ENCODE results near the gene TRAPPC13. TPM values are rescaled to one million over a fixed set of nuclear protein-coding genes. Genes with fewer than 3 reads are reported as not detected.

The TRAPPC13 gene
- total RNA-seq, 6 experiments from 2014 or later, result 6.7 to 14.3 (median 9.0) TPM

DNA sequence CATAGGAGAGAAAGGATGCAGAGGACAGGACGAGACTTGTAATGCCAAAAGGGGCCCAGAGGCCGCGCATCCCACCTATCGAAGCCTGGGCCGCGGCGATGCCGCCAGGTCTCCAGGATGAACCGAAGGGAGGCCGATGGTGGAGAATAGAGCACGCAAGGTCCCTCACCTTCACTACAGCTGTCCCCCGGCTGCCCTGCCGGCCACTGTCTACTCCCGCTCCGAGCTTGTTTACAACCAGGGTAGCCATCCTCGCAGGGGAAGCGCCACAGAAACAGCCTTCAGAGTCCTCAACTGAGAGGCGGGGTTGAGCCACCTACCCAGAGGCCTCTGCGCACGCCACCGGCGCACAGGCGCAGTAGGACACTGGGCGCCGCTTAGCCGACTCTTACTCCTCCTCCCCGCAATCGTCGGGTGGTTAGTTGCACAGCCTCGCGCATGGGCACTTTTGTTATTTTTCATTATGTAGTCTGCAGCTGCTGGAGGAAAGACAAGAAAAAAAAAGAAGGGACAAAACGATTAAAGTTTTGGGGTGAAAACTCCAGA, 729 bp upstream of the TRAPPC13 start, which contains the start of gene TRIM23:
TRIM23 (minus strand) TSS at position 309 of the 546 bp plus-strand sequence; CDS start at position 250, 59 bp downstream.
- WGBS (ENCODE audit: insufficient coverage, low coverage, low lambda C conversion rate, missing lambda C conversion rate), result 0% methylated on average over 15 of the region's 32 CpGs
- Histone ChIP-seq H3K27me3 (no peaks in the 10 kb centered on the region), H3K4me3 (peak within 1 kb of the TSS; percentile 71 to 91 (median 87)), H3K27ac (peak within 1 kb of the TSS; percentile 46 to 79 (median 69)), H3K4me1 (peaks cover 0 to 23% (median 9%) of the 10 kb centered on the region in 4 donors), H3K9me3 (no peaks in the 10 kb centered on the region), H3K36me3 (no peaks in the 10 kb centered on the region)
- DNase-seq, result peak; percentile 91 to 94 (median 94)
- intact Hi-C loops (cut with DNase I), result no loop called here
- peak; percentile 28 for TF ChIP-seq POLR2A (IDR thresholded peaks at IDR 0.05)
- TF ChIP-seq, protein P1, sequence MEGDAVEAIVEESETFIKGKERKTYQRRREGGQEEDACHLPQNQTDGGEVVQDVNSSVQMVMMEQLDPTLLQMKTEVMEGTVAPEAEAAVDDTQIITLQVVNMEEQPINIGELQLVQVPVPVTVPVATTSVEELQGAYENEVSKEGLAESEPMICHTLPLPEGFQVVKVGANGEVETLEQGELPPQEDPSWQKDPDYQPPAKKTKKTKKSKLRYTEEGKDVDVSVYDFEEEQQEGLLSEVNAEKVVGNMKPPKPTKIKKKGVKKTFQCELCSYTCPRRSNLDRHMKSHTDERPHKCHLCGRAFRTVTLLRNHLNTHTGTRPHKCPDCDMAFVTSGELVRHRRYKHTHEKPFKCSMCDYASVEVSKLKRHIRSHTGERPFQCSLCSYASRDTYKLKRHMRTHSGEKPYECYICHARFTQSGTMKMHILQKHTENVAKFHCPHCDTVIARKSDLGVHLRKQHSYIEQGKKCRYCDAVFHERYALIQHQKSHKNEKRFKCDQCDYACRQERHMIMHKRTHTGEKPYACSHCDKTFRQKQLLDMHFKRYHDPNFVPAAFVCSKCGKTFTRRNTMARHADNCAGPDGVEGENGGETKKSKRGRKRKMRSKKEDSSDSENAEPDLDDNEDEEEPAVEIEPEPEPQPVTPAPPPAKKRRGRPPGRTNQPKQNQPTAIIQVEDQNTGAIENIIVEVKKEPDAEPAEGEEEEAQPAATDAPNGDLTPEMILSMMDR (IDR thresholded peaks at IDR 0.05), result no peak
- peak; percentile 96 to 99 (median 98) for ATAC-seq

DNA sequence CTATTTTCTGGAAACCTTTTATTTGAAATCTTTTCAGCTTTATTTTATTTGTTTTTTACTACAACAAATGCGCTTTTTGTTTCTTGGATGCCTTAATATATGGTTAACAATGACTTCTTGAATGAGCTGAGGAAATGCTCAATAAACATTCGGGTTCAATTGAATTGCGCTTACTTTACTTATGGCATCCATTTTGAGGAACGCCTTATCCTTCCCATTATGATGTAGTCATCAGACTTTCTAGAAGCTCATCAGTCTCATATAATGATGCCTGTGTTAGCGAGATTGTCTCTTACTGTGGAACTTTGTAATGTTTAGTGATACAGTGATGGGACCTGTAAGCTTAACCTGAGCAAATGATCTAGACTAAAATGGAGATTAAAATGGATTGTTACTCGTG, 916 bp downstream of the TRAPPC13 start:
- 63% methylated on average over 6 of the region's 6 CpGs for WGBS (ENCODE audit: insufficient coverage, low coverage, low lambda C conversion rate, missing lambda C conversion rate)
- H3K27ac ChIP-seq, result peak overlapping the region in 1 of 3 donors; percentile 46
- ATAC-seq, result no peak
- no peaks in the 10 kb centered on the region for H3K9me3 ChIP-seq
- peak overlapping the region; percentile 71 to 91 (median 87) for H3K4me3 ChIP-seq
- no peak for DNase-seq
- no peak for TF ChIP-seq POLR2A (IDR thresholded peaks at IDR 0.05)
- TF ChIP-seq, protein P1 (IDR thresholded peaks at IDR 0.05), result no peak
- H3K36me3 ChIP-seq, result peaks cover 0 to 10% (median 2%) of the 10 kb centered on the region in 4 donors
- H3K4me1 ChIP-seq, result peaks cover 0 to 23% (median 9%) of the 10 kb centered on the region in 4 donors
- H3K27me3 ChIP-seq, result no peaks in the 10 kb centered on the region
- intact Hi-C loops (cut with DNase I), result no loop called here

DNA sequence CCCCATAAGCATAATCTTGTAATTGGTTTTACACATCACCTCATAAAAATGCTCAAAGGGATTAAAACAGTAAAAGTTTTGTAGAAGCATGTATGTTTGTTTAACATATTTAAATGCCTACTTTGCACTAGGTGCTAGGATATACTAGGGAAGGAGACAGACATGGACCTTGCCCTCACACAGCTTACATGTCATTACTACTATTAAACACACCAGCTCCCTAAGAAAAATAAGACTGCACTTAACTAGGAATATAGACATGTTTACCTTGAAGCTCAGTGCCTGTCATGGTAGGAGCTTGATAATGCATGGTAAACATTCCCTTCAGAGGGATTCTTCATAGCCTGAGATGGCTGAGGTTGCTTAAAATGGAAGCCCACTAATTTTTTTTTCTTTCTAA, 6.2 kb downstream of the TRAPPC13 start:
- TF ChIP-seq, protein P1 (IDR thresholded peaks at IDR 0.05), result no peak
- TF ChIP-seq POLR2A (IDR thresholded peaks at IDR 0.05), result no peak
- ATAC-seq (no peak), DNase-seq (no peak)
- Histone ChIP-seq H3K4me3 (no peak overlapping the region), H3K27me3 (no peaks in the 10 kb centered on the region), H3K9me3 (no peaks in the 10 kb centered on the region), H3K4me1 (peaks cover 0 to 3% (median 0%) of the 10 kb centered on the region in 4 donors), H3K27ac (no peak overlapping the region), H3K36me3 (peaks cover 0 to 18% (median 3%) of the 10 kb centered on the region in 4 donors)
- intact Hi-C loops (cut with DNase I), result no loop called here

DNA sequence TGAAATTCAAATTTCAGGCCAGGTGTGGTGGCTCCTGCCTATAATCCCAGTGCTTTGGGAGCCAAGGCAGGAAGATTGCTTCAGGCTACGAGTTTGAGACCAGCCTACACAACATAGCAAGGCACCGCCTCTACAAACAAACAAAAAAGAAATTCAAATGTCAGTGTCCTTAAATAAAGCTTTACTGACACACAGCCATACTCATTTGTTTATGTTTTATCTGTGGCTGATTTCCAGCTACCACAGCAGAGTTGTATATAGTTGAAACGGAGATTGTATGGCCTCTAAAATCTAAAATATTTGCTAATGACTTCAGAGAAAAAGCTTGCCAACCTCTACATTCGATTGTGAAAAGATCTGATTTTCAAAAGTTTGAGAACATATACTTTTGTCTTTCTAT, 15.4 kb downstream of the TRAPPC13 start:
- Histone ChIP-seq H3K4me1 (no peaks in the 10 kb centered on the region), H3K27ac (no peak overlapping the region), H3K9me3 (no peaks in the 10 kb centered on the region), H3K4me3 (no peak overlapping the region), H3K36me3 (peaks cover 0 to 23% (median 10%) of the 10 kb centered on the region in 4 donors), H3K27me3 (no peaks in the 10 kb centered on the region)
- no peak for TF ChIP-seq POLR2A (IDR thresholded peaks at IDR 0.05)
- TF ChIP-seq, protein P1 (IDR thresholded peaks at IDR 0.05), result no peak
- DNase-seq (no peak), ATAC-seq (no peak)
- whole genome bisulfite sequencing (ENCODE audit: insufficient coverage, low coverage, low lambda C conversion rate, missing lambda C conversion rate), result 90% methylated on average over 4 of the region's 4 CpGs
- intact Hi-C loops (cut with DNase I), result no loop called here

Measured in right lobe of liver (tissue), 6 donors.